ENCODE results near the gene FLT4. TPM values are rescaled to one million over a fixed set of nuclear protein-coding genes. Genes with fewer than 3 reads are reported as not detected.

FLT4 gene
- total and polyA plus RNA-seq, 4 donors: 2.0 to 19.9 (median 7.6) TPM

DNA sequence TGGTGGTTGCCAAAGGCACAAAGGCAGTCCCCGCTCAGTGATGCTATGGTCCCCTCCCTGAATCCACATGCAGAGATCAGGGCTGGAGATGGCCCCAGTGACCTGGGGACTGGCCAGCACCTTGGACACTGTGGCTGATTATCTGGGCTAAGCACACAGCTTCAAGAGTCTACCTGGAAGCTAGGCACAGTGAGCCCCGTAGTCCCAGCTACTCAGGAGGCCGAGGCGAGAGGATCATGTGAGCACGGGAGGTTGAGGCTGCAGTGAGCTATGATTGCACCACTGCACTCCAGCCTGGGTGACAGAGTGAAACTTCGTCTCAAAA, 49.8 kb downstream of the FLT4 start:
- Histone ChIP-seq H3K9ac (ENCODE audit: low read depth in 1 of 2, low read length in 2 of 2) (no peak overlapping the region), H3K4me1 (ENCODE audit: control insufficient read depth in 4 of 4, insufficient read depth in 4 of 4, low read length in 3 of 4) (peaks cover 2 to 10% (median 8%) of the 10 kb centered on the region in 4 donors), H3K27ac (ENCODE audit: low read depth in 1 of 2, low read length in 2 of 2) (no peak overlapping the region), H3K27me3 (ENCODE audit: control insufficient read depth in 4 of 4, insufficient read depth in 4 of 4, low read length in 3 of 4) (no peaks in the 10 kb centered on the region), H3K4me3 (ENCODE audit: low read depth in 1 of 3, low read length in 3 of 3) (no peak overlapping the region), H3K9me3 (ENCODE audit: control insufficient read depth in 4 of 4, low read length in 3 of 4) (no peaks in the 10 kb centered on the region), H3K36me3 (ENCODE audit: control insufficient read depth in 4 of 4, insufficient read depth in 3 of 4, low read depth in 1 of 4, low read length in 3 of 4) (no peaks in the 10 kb centered on the region)
- 92% methylated on average over 6 of the region's 6 CpGs for WGBS
- no peak for DNase-seq (ENCODE audit: low spot score)
- TF ChIP-seq SP1 (IDR thresholded peaks at IDR 0.05): no peak
- TF ChIP-seq, protein P1, sequence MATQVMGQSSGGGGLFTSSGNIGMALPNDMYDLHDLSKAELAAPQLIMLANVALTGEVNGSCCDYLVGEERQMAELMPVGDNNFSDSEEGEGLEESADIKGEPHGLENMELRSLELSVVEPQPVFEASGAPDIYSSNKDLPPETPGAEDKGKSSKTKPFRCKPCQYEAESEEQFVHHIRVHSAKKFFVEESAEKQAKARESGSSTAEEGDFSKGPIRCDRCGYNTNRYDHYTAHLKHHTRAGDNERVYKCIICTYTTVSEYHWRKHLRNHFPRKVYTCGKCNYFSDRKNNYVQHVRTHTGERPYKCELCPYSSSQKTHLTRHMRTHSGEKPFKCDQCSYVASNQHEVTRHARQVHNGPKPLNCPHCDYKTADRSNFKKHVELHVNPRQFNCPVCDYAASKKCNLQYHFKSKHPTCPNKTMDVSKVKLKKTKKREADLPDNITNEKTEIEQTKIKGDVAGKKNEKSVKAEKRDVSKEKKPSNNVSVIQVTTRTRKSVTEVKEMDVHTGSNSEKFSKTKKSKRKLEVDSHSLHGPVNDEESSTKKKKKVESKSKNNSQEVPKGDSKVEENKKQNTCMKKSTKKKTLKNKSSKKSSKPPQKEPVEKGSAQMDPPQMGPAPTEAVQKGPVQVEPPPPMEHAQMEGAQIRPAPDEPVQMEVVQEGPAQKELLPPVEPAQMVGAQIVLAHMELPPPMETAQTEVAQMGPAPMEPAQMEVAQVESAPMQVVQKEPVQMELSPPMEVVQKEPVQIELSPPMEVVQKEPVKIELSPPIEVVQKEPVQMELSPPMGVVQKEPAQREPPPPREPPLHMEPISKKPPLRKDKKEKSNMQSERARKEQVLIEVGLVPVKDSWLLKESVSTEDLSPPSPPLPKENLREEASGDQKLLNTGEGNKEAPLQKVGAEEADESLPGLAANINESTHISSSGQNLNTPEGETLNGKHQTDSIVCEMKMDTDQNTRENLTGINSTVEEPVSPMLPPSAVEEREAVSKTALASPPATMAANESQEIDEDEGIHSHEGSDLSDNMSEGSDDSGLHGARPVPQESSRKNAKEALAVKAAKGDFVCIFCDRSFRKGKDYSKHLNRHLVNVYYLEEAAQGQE (IDR thresholded peaks at IDR 0.05): no peak
- TF ChIP-seq, protein P2, sequence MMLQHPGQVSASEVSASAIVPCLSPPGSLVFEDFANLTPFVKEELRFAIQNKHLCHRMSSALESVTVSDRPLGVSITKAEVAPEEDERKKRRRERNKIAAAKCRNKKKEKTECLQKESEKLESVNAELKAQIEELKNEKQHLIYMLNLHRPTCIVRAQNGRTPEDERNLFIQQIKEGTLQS (IDR thresholded peaks at IDR 0.05): no peak

DNA sequence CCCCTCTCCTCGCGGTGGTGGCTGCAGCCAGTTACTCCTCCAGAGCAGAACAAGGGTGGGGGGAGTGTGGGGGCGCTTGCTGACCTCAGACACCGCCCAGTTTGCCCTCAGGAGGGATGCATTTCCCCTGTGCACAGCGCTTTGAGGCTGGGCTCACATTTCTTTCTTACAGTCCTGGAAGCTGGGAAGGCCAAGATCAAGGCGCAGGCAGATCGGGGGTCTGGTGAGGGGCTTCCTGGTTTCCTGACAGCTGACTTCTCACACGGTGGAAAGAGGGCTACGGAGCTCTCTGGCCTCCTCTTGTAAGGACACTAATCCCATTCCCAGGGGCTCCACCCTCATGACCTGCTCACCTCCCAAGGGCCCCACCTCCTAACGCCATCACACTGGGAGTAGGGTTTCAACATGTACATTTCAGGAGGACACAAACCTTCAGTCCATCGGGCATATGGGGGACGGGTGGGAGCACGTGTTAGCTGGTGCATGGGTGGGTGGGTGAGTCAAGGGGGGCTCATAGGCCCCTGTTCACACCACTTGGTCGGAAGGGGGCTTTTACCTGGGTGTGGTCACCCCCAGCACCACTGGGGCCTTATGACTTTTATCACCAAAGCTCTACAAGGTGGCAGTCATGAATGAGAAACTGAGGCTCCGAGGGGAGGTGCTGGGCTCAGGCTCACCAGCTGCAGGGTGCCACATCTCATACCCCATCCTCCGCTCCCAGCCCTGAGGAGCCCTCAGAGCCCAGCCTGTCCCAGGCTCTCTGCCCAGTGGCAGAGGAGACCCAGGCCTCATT, 50.4 kb downstream of the FLT4 start:
- Histone ChIP-seq H3K4me3 (ENCODE audit: low read depth in 1 of 3, low read length in 3 of 3) (no peak overlapping the region), H3K4me1 (ENCODE audit: control insufficient read depth in 4 of 4, insufficient read depth in 4 of 4, low read length in 3 of 4) (peaks cover 2 to 10% (median 8%) of the 10 kb centered on the region in 4 donors), H3K9me3 (ENCODE audit: control insufficient read depth in 4 of 4, low read length in 3 of 4) (no peaks in the 10 kb centered on the region), H3K9ac (ENCODE audit: low read depth in 1 of 2, low read length in 2 of 2) (no peak overlapping the region), H3K36me3 (ENCODE audit: control insufficient read depth in 4 of 4, insufficient read depth in 3 of 4, low read depth in 1 of 4, low read length in 3 of 4) (no peaks in the 10 kb centered on the region), H3K27ac (ENCODE audit: low read depth in 1 of 2, low read length in 2 of 2) (no peak overlapping the region), H3K27me3 (ENCODE audit: control insufficient read depth in 4 of 4, insufficient read depth in 4 of 4, low read length in 3 of 4) (no peaks in the 10 kb centered on the region)
- TF ChIP-seq, protein P1 (IDR thresholded peaks at IDR 0.05): no peak
- TF ChIP-seq FOXA2 (IDR thresholded peaks at IDR 0.05): no peak
- TF ChIP-seq, protein P3, sequence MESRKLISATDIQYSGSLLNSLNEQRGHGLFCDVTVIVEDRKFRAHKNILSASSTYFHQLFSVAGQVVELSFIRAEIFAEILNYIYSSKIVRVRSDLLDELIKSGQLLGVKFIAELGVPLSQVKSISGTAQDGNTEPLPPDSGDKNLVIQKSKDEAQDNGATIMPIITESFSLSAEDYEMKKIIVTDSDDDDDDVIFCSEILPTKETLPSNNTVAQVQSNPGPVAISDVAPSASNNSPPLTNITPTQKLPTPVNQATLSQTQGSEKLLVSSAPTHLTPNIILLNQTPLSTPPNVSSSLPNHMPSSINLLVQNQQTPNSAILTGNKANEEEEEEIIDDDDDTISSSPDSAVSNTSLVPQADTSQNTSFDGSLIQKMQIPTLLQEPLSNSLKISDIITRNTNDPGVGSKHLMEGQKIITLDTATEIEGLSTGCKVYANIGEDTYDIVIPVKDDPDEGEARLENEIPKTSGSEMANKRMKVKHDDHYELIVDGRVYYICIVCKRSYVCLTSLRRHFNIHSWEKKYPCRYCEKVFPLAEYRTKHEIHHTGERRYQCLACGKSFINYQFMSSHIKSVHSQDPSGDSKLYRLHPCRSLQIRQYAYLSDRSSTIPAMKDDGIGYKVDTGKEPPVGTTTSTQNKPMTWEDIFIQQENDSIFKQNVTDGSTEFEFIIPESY (IDR thresholded peaks at IDR 0.05): no peak
- TF ChIP-seq, protein P4, sequence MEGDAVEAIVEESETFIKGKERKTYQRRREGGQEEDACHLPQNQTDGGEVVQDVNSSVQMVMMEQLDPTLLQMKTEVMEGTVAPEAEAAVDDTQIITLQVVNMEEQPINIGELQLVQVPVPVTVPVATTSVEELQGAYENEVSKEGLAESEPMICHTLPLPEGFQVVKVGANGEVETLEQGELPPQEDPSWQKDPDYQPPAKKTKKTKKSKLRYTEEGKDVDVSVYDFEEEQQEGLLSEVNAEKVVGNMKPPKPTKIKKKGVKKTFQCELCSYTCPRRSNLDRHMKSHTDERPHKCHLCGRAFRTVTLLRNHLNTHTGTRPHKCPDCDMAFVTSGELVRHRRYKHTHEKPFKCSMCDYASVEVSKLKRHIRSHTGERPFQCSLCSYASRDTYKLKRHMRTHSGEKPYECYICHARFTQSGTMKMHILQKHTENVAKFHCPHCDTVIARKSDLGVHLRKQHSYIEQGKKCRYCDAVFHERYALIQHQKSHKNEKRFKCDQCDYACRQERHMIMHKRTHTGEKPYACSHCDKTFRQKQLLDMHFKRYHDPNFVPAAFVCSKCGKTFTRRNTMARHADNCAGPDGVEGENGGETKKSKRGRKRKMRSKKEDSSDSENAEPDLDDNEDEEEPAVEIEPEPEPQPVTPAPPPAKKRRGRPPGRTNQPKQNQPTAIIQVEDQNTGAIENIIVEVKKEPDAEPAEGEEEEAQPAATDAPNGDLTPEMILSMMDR (IDR thresholded peaks at IDR 0.05; ENCODE audit: low read depth, low read length, missing input control): no peak
- TF ChIP-seq SP1 (IDR thresholded peaks at IDR 0.05): no peak
- no peak for DNase-seq (ENCODE audit: low spot score)
- 91% methylated on average over 16 of the region's 16 CpGs for WGBS

Data from liver (tissue), 9 donors.